Camera-type eye (tissue), 1 donor: ENCODE data around the gene TMEM42. TPM values are rescaled to one million over a fixed set of nuclear protein-coding genes. Genes with fewer than 3 reads are reported as not detected.

ENCODE experiments used
- total RNA-seq: library from RNA; depleted of rRNA; stranded (reverse); fragments of >200 nt; gene quantifications from one replicate; pipeline ENCODE4 v1.2.3, GENCODE V29; 2014

The TMEM42 gene
- total RNA-seq = 12.8 TPM

DNA sequence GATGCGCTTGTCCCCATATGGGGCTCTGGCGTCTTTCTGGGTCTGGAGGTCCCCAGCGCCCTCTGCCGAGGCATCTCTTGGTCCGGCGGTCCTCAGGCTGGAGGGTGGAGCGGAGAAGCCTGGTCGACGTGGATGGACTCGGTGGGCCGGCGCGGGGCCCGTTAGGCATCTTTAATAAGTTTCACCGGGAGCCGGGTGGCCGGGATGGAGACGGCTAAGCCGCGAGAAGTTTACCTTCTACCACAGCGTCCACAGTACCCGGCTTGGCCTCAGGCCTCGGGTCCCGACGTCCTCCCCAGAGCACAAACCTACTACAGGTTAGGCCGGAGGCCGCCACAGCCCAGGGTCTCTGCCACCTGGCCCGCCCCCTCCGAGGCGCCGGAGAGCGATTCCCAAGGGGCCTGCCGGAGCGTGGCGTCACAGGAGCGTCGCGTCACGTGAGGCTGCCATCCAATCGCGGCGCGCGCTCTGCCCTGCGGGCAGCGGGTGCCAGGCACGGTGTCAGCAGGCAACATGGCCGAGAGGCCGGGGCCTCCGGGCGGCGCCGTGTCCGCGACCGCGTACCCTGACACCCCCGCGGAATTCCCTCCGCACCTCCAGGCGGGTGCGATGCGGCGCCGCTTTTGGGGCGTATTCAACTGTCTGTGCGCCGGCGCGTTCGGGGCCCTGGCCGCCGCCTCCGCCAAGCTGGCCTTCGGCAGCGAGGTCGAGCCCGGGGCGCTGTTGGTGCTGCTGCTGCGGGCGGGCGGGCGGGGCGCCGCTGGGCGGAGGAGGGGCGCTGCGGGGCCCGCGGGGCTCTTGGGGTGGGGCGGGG lies at the start of gene TMEM42:
TMEM42 (plus strand) TSS at position 501 of the 814 bp plus-strand sequence; CDS start at position 514, 13 bp downstream.

DNA sequence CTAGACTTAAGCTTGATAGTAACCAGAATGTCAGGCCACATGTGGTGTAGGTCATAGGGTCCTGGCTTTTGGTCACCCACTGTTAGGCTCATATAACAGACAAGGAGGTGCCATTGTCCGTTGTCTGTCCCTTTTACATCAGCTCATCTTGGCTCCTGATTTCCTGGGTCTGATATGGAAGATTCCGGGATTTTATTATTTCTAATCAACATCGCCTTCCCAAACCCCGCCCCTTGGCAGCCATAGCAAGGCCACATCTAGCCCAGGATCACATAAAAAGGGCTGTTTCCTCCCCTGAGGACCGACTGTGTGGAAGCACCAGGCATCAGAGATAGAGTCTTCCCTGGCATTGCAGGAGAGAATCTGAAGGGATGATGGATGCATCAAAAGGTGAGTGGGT lies 12.6 kb downstream of the TMEM42 start, which contains the start of gene TGM4:
TGM4 (plus strand) TSS at position 301 of the 400 bp plus-strand sequence; CDS start at position 372, 71 bp downstream.

Other genes with a start within 250 kb of the TMEM42 start
- gene ZNF197, start 236.9 kb upstream of the TMEM42 start, total RNA-seq = 59.5 TPM
- 24.7 TPM for gene ZNF35, start 213.2 kb upstream of the TMEM42 start, total RNA-seq
- 22.1 TPM for gene ZNF502, start 149.3 kb upstream of the TMEM42 start, total RNA-seq
- gene ZNF501, start 132.3 kb upstream of the TMEM42 start, total RNA-seq = 14.0 TPM
- 36.4 TPM for gene KIAA1143, start 100.3 kb upstream of the TMEM42 start, total RNA-seq
- gene KIF15, start 100.1 kb upstream of the TMEM42 start, total RNA-seq = 10.6 TPM
- not detected for gene TGM4, start 12.7 kb downstream of the TMEM42 start, total RNA-seq
- gene ZDHHC3, start 114.3 kb downstream of the TMEM42 start, total RNA-seq = 47.1 TPM
- 37.7 TPM for gene EXOSC7, start 114.3 kb downstream of the TMEM42 start, total RNA-seq
- gene CLEC3B, start 164.4 kb downstream of the TMEM42 start, total RNA-seq = 109 TPM